OCI-LY7 (cell line): ENCODE data around the gene PROB1. TPM values are rescaled to one million over a fixed set of nuclear protein-coding genes. Genes with fewer than 3 reads are reported as not detected.
"Not testable (repeated sequence)": the region's sequence is repeated elsewhere in the genome, so short reads cannot be mapped to it uniquely, and the experiment has no call there.

ENCODE experiments used
- BruUV-seq: library from RNA; stranded (reverse); fragments of 400-500 nt; replicated peaks from 2 replicates; lab custom pipeline; 2021; lab: Mats Ljungman, UMichigan
- CTCF ChIA-PET: fragments of 300-600 bp; sonication (Branson Sonifier 250); formaldehyde crosslinking; loops from one replicate; lab custom pipeline; 2022; ENCODE audit warnings: antibody characterized with exemption; ENCODE audit not compliant: unreplicated experiment; lab: Charles Lee
- POLR2A ChIA-PET: fragments of 300-600 bp; sonication (Branson Sonifier 250); formaldehyde crosslinking; loops from one replicate; lab custom pipeline; 2022; ENCODE audit warnings: antibody characterized with exemption; lab: Charles Lee
- DNase-seq: peaks from one replicate; pipeline ENCODE4 v3.0.0-alpha.2; 2015; ENCODE audit warnings: low spot score
- H2AFZ ChIP-seq: fragments of 200-600 bp; sonication (generic), shearing (Covaris generic); 2 replicates; pipeline ENCODE4 v1.6.1; 2014; ENCODE audit warnings: mild to moderate bottlenecking, antibody characterized with exemption, low read length, moderate library complexity
- H3K27ac ChIP-seq: fragments of 200-600 bp; sonication (generic); 2 replicates; pipeline ENCODE4 v1.5.1; 2014; ENCODE audit warnings: mixed run types, low read depth, mild to moderate bottlenecking, moderate library complexity, low read length, inconsistent platforms; ENCODE audit not compliant: poor library complexity, severe bottlenecking
- H3K36me3 ChIP-seq: fragments of 200-600 bp; sonication (generic); 2 replicates; pipeline ENCODE4 v1.6.1; 2014; ENCODE audit warnings: mild to moderate bottlenecking, antibody characterized with exemption, low read length, moderate library complexity, mixed read lengths; ENCODE audit not compliant: insufficient read depth
- H3K4me1 ChIP-seq: fragments of 200-600 bp; sonication (generic); 2 replicates; pipeline ENCODE4 v1.5.1; 2014; ENCODE audit warnings: mild to moderate bottlenecking, low read length; ENCODE audit not compliant: insufficient read depth, poor library complexity, severe bottlenecking
- H3K4me2 ChIP-seq: fragments of 200-600 bp; sonication (generic); 2 replicates; pipeline ENCODE4 v1.6.1; 2014; ENCODE audit warnings: mild to moderate bottlenecking, low read length
- H3K4me3 ChIP-seq: fragments of 200-600 bp; sonication (generic); 2 replicates; pipeline ENCODE4 v1.5.1; 2014; ENCODE audit warnings: mild to moderate bottlenecking, low read depth, low read length; ENCODE audit not compliant: poor library complexity, severe bottlenecking
- H3K79me2 ChIP-seq: fragments of 200-600 bp; sonication (generic); 2 replicates; pipeline ENCODE4 v1.6.1; 2016; ENCODE audit warnings: low read depth, mild to moderate bottlenecking, low read length, moderate library complexity, mixed read lengths; ENCODE audit not compliant: insufficient read depth
- H3K9me2 ChIP-seq: fragments of 200-600 bp; sonication (generic); 2 replicates; pipeline ENCODE4 v1.6.1; 2016; ENCODE audit warnings: mild to moderate bottlenecking, low read length, mixed read lengths; ENCODE audit not compliant: insufficient read depth
- H3K9me3 ChIP-seq: fragments of 200-600 bp; sonication (generic); 2 replicates; pipeline ENCODE4 v1.6.1; 2014; ENCODE audit warnings: mild to moderate bottlenecking, mixed run types, low read length, mixed read lengths
- H4K20me1 ChIP-seq: fragments of 200-600 bp; sonication (generic); 2 replicates; pipeline ENCODE4 v1.6.1; 2014; ENCODE audit warnings: mild to moderate bottlenecking, antibody characterized with exemption, low read length, moderate library complexity, mixed read lengths; ENCODE audit not compliant: insufficient read depth
- CTCF ChIP-seq: fragments of 200-600 bp; sonication (generic); conservative IDR thresholded peaks from 2 replicates; pipeline ENCODE4 v1.5.1; 2014; ENCODE audit warnings: mild to moderate bottlenecking, antibody characterized with exemption, low read length, moderate library complexity, mixed read lengths
- EZH2phosphoT487 ChIP-seq: fragments of 200-600 bp; sonication (generic); IDR thresholded peaks from 2 replicates; pipeline ENCODE4 v1.6.1; 2018; ENCODE audit warnings: low read depth, borderline replicate concordance, mild to moderate bottlenecking, mixed run types, antibody characterized with exemption, low read length, moderate library complexity, mixed read lengths
- intact Hi-C: fragments of 100-400 bp; cut with micrococcal nuclease; formaldehyde crosslinking; loops from one replicate; pipeline ENCODE4 v1.10.0; 2022; ENCODE audit not compliant: unreplicated experiment
- total RNA-seq, 2 experiments: library from RNA; depleted of rRNA in 1 of 2; stranded (reverse); fragments of >200 nt in 1 of 2; shearing (Covaris generic) in 1 of 2; gene quantifications; 2 replicates each; pipeline ENCODE4 v1.2.3, GENCODE V29; 2014 to 2022

PROB1 gene
- total RNA-seq, 2 experiments from 2014 or later, result 4.6 to 5.9 TPM

DNA sequence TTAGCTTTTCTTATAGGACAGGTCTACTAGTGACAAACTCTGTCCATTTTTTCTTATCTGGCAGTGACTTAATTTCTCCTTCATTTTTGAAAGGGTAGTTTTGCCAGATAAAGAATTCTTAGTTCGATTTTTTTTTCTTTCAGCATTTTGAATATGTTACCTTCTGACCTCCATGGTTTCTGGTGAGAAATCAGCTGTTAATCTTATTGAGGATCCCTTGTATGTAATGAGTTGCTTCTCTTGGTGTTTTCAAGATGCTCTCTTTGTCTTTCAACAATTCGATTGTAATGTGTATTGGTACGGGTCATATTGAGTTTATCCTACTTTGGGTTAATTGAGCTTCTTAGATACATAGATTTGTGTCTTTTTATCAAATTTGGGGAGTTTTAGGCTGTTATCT is 40.7 kb downstream of the PROB1 start:
- POLR2A ChIA-PET, result interaction anchor here (0.6 to 1.7 kb wide), 3 partner anchors 10 to 282 kb away, joined by 3 to 4 read pairs (median 4); no protein-coding TSS in a partner anchor
- no peak for DNase-seq
- Histone ChIP-seq H2AFZ (no peak overlapping the region), H3K79me2 (peaks cover 93% of the 10 kb centered on the region), H4K20me1 (peaks cover 6% of the 10 kb centered on the region; the same call in 1 of the 2 replicates), H3K4me1 (no peaks in the 10 kb centered on the region), H3K9me3 (peaks cover 9% of the 10 kb centered on the region; the same call in 1 of the 2 replicates), H3K36me3 (peaks cover 75% of the 10 kb centered on the region), H3K27ac (no peak overlapping the region), H3K4me2 (no peak overlapping the region), H3K9me2 (no peaks in the 10 kb centered on the region), H3K4me3 (no peak overlapping the region)
- CTCF ChIA-PET, result no interaction called here
- BruUV-seq, result no TSS peak
- intact Hi-C loops, result no loop called here
- TF ChIP-seq CTCF (no peak), EZH2phosphoT487 (no peak)

DNA sequence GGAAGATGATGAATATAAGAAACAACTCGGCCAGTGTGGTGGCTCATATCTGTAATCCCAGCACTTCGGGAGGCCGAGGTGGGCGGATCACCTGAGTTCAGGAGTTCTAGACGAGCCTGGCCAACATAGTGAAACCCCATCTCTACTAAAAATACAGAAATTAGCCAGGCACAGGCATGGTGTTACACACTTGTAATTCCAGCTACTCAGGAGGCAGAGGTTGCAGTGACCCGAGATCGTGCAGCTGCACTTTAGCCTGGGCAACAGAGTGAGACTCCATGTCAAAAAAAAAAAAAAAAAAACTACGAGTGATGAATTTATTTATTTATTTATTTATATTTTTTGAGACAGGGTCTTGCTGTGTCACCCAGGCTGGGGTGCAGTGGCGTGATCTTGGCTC is 47.0 kb downstream of the PROB1 start:
- Histone ChIP-seq H3K79me2 (peaks cover 96% of the 10 kb centered on the region), H3K4me1 (peaks cover 17% of the 10 kb centered on the region), H4K20me1 (peaks cover 20% of the 10 kb centered on the region), H3K36me3 (peaks cover 65% of the 10 kb centered on the region)
- H3K9me3 ChIP-seq, BruUV-seq, H3K9me2 ChIP-seq, H2AFZ ChIP-seq, CTCF ChIA-PET, H3K4me3 ChIP-seq, intact Hi-C loops, H3K27ac ChIP-seq, DNase-seq, H3K4me2 ChIP-seq: not testable (repeated sequence)
- POLR2A ChIA-PET, result interaction anchor here (0.6 to 0.9 kb wide), 4 partner anchors 57 to 714 kb away, joined by 3 to 5 read pairs (median 4); no protein-coding TSS in a partner anchor

GRCh38 chr5:139345442-139345841 is 49.5 kb downstream of the PROB1 start:
- H3K9me2 ChIP-seq, DNase-seq, H2AFZ ChIP-seq, H3K4me3 ChIP-seq, H3K9me3 ChIP-seq, CTCF ChIA-PET, H3K4me2 ChIP-seq, H3K27ac ChIP-seq, BruUV-seq, intact Hi-C loops: not testable (repeated sequence)
- Histone ChIP-seq H3K4me1 (peaks cover 26% of the 10 kb centered on the region), H4K20me1 (peaks cover 18% of the 10 kb centered on the region; the same call in 1 of the 2 replicates), H3K79me2 (peaks cover 79% of the 10 kb centered on the region), H3K36me3 (peaks cover 50% of the 10 kb centered on the region)
- POLR2A ChIA-PET, result interaction anchor here (0.7 kb wide), 1 partner anchor 740 kb away, joined by 3 read pairs; no protein-coding TSS in a partner anchor
